Measurements from ENCODE around the gene MICAL3.

DNA sequence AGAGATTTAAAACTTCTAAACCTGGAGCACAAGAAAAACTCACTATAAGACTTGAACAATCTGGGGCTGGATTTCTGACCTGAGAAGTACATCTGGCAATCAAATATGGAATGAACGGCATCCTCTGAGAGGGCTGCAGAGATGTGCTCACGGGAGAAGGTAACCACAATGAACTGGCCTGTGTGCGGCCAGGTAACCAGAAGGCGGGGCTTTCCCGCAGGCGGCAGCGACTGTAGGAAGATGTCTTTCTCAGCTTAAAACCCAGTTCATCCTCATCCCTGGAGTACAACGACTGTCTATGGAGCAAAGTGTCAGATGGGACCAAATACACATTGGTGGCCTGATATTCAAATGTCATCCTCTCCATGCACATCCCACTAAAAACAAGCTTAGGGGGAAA lies 24.5 kb downstream of the MICAL3 start:
- TF ChIP-seq SPI1 (IDR thresholded peaks at IDR 0.05; ENCODE audit: borderline replicate concordance, low read depth, low read length) (no peak), TCF3 (CRISPR knock-in tag; IDR thresholded peaks at IDR 0.05) (no peak), EZH2 (IDR thresholded peaks at IDR 0.05; ENCODE audit: borderline replicate concordance, low read depth, low read length) (no peak), HDAC2 (IDR thresholded peaks at IDR 0.05) (no peak), TEAD4 (IDR thresholded peaks at IDR 0.05; ENCODE audit: low read length) (no peak), TEAD4 (CRISPR knock-in tag; IDR thresholded peaks at IDR 0.05; ENCODE audit: borderline replicate concordance) (no peak)

All from K562 (cell line).